ENCODE data around the gene BACH2. TPM values are rescaled to one million over a fixed set of nuclear protein-coding genes. Genes with fewer than 3 reads are reported as not detected.

BACH2 gene
- total and polyA plus RNA-seq, 2 of the 4 experiments (the other 2 are of a cell fraction): 1.3 to 1.4 TPM

GRCh38 chr6:90151576-90152422 is 144.8 kb downstream of the BACH2 start:
- Histone ChIP-seq H3K9ac (ENCODE audit: low read depth, low read length) (no peak overlapping the region), H4K5ac (ENCODE audit: low read depth, low read length) (no peak overlapping the region), H3K56ac (ENCODE audit: extremely low read depth, insufficient read depth, low read length) (no peak overlapping the region), H3K27ac (ENCODE audit: insufficient read depth, low read length) (no peak overlapping the region), H2BK5ac (ENCODE audit: low read depth, low read length, poor library complexity, severe bottlenecking) (no peak overlapping the region), H2BK15ac (ENCODE audit: low read depth, low read length) (no peak overlapping the region), H3K9me1 (ENCODE audit: insufficient read depth, low read length) (no peaks in the 10 kb centered on the region), H2AFZ (replicated peaks; ENCODE audit: low read length, poor library complexity) (no peak overlapping the region), H3K4me2 (ENCODE audit: low read depth, low read length) (no peak overlapping the region), H4K20me1 (ENCODE audit: insufficient read depth, low read length) (no peaks in the 10 kb centered on the region), H3K36me3 (ENCODE audit: control insufficient read depth, insufficient read depth, low read length) (no peaks in the 10 kb centered on the region), H2AK9ac (replicated peaks; ENCODE audit: low read depth, low read length, poor library complexity) (no peak overlapping the region), H3K14ac (replicated peaks; ENCODE audit: low read depth, low read length) (no peak overlapping the region), H3K27me3 (ENCODE audit: control insufficient read depth, insufficient read depth, low read length) (0 out of 2 replicates have a peak, but pooled peaks cover 1% of the 10 kb centered on the region), H3K23ac (ENCODE audit: low read depth, low read length) (no peak overlapping the region), H3K18ac (ENCODE audit: low read depth, low read length) (no peak overlapping the region), H4K91ac (ENCODE audit: insufficient read depth, low read depth, low read length) (no peak overlapping the region), H3K4ac (ENCODE audit: low read depth, low read length) (no peak overlapping the region), H4K8ac (ENCODE audit: low read depth in 2 of 2, low read length in 2 of 2) (no peak overlapping the region), H3K79me1 (ENCODE audit: low read depth in 1 of 2, low read length in 2 of 2) (no peaks in the 10 kb centered on the region), H2AK5ac (ENCODE audit: low read depth, low read length) (no peak overlapping the region), H2BK20ac (ENCODE audit: low read depth, low read length) (no peak overlapping the region), H3K9me3 (ENCODE audit: control insufficient read depth, insufficient read depth, low read length) (no peaks in the 10 kb centered on the region), H3K4me3 (ENCODE audit: insufficient read depth, low read depth, low read length) (no peak overlapping the region), H2BK120ac (ENCODE audit: low read depth, low read length) (no peak overlapping the region), H3K4me1 (ENCODE audit: control insufficient read depth, insufficient read depth, low read length) (peaks cover 10% of the 10 kb centered on the region)
- ChIA-PET CTCF (no interaction called here), POLR2A (ENCODE audit: unreplicated experiment) (no interaction called here)
- DNase-seq (no peak), ATAC-seq (ENCODE audit: low read depth) (peak; percentile 53)
- no CpG with 5 or more reads among the region's 4 CpGs for WGBS, 2 experiments (ENCODE audit: extremely low coverage in 2 of 2, insufficient read length in 1 of 2)
- TF ChIP-seq CTCF (conservative IDR thresholded peaks at IDR 0.05; ENCODE audit: low read depth, low read length) (no peak), NFE2L2 (IDR thresholded peaks at IDR 0.05; ENCODE audit: low read depth, low read length) (no peak), FOS (IDR thresholded peaks at IDR 0.05; ENCODE audit: low read depth, low read length) (no peak), POLR2A (IDR thresholded peaks at IDR 0.05; ENCODE audit: low read depth, low read length) (no peak)
- no TSS peak for BruUV-seq (replicated peaks)
- intact Hi-C loops (cut with micrococcal nuclease) (no loop called here), in situ Hi-C loops (cut with MboI; ENCODE audit: low sequenced_read_pairs) (no loop called here), dilution Hi-C loops (cut with HindIII; ENCODE audit: low sequenced_read_pairs, unreplicated experiment) (no loop called here)
